ENCODE data around the gene SYCP2L.
"Not testable (repeated sequence)": the region's sequence is repeated elsewhere in the genome, so short reads cannot be mapped to it uniquely, and the experiment has no call there.

SYCP2L gene

DNA sequence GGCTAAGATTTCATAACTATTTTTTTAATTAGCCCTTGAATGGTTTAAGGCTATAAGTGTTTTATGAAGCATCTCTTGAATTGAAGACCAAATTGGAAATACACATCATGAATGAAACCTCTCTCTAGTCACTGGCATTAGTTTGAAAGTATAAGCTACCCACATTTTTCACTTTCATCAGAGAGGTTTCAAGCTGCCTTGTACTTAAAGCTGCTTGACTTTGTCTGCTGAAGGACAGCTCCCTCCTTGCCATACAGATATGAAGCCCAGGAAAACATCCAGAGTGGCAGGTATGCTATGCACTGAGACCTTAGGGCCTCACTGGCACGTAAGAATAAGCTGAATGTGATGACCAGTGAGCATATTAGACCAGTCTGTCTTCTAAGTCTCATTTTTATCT, 94.6 kb downstream of the SYCP2L start:
- H3K9me3 ChIP-seq (replicated peaks; ENCODE audit: insufficient read depth, low read length), result no peaks in the 10 kb centered on the region
- TF ChIP-seq EZH2phosphoT487 (IDR thresholded peaks at IDR 0.05; ENCODE audit: low read length) (no peak), EZH2 (optimal IDR thresholded peaks at IDR 0.05; ENCODE audit: low read depth, low read length) (no peak)
- TF ChIP-seq, protein P1, sequence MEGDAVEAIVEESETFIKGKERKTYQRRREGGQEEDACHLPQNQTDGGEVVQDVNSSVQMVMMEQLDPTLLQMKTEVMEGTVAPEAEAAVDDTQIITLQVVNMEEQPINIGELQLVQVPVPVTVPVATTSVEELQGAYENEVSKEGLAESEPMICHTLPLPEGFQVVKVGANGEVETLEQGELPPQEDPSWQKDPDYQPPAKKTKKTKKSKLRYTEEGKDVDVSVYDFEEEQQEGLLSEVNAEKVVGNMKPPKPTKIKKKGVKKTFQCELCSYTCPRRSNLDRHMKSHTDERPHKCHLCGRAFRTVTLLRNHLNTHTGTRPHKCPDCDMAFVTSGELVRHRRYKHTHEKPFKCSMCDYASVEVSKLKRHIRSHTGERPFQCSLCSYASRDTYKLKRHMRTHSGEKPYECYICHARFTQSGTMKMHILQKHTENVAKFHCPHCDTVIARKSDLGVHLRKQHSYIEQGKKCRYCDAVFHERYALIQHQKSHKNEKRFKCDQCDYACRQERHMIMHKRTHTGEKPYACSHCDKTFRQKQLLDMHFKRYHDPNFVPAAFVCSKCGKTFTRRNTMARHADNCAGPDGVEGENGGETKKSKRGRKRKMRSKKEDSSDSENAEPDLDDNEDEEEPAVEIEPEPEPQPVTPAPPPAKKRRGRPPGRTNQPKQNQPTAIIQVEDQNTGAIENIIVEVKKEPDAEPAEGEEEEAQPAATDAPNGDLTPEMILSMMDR (IDR thresholded peaks at IDR 0.05; ENCODE audit: low read length), result no peak

DNA sequence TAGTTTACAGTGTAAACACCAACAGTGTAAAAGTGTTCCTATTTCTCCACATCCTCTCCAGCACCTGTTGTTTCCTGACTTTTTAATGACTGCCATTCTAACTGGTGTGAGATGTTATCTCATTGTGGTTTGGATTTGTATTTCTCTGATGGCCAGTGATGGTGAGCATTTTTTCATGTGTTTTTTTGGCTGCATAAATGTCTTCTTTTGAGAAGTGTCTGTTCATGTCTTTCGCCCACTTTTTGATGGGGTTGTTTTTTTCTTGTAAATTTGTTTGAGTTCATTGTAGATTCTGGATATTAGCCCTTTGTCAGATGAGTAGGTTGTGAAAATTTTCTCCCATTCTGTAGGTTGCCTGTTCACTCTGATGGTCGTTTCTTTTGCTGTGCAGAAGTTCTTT, 98.1 kb downstream of the SYCP2L start:
- H3K4me2 ChIP-seq (ENCODE audit: low read depth, low read length); H4K20me1 ChIP-seq (ENCODE audit: insufficient read depth, low read length); H3K36me3 ChIP-seq (replicated peaks; ENCODE audit: insufficient read depth, low read length); H2AFZ ChIP-seq (ENCODE audit: low read length); H3K27me3 ChIP-seq (replicated peaks; ENCODE audit: insufficient read depth, low read length); DNase-seq; H3K9ac ChIP-seq (ENCODE audit: low read length); H3K27ac ChIP-seq (ENCODE audit: low read length); H3K79me2 ChIP-seq (ENCODE audit: low read length); H3F3A ChIP-seq (ENCODE audit: insufficient read depth, low read length); H3K9me2 ChIP-seq (replicated peaks; ENCODE audit: insufficient read depth, low read length); H3K4me1 ChIP-seq (ENCODE audit: low read length); H3K9me3 ChIP-seq (replicated peaks; ENCODE audit: insufficient read depth, low read length); H3K4me3 ChIP-seq (ENCODE audit: low read length): not testable (repeated sequence)

More for the DNA sequence above, 94.6 kb downstream of the SYCP2L start:
- no peak overlapping the region for H3K9ac ChIP-seq (ENCODE audit: low read length)
- H2AFZ ChIP-seq (ENCODE audit: low read length), result no peak overlapping the region
- no peak overlapping the region for H3K4me3 ChIP-seq (ENCODE audit: low read length)
- H3K4me1 ChIP-seq (ENCODE audit: low read length), result peaks cover 3% of the 10 kb centered on the region; the same call in 1 of the 2 replicates
- H3K27me3 ChIP-seq (replicated peaks; ENCODE audit: insufficient read depth, low read length), result 0 out of 2 replicates have a peak, but pooled peaks cover 7% of the 10 kb centered on the region
- H3K36me3 ChIP-seq (replicated peaks; ENCODE audit: insufficient read depth, low read length), result no peaks in the 10 kb centered on the region
- no peaks in the 10 kb centered on the region for H4K20me1 ChIP-seq (ENCODE audit: insufficient read depth, low read length)
- no peaks in the 10 kb centered on the region for H3K79me2 ChIP-seq (ENCODE audit: low read length)
- DNase-seq, result peak; percentile 21
- no peak overlapping the region for H3K27ac ChIP-seq (ENCODE audit: low read length)
- no peaks in the 10 kb centered on the region for H3F3A ChIP-seq (ENCODE audit: insufficient read depth, low read length)
- H3K9me2 ChIP-seq (replicated peaks; ENCODE audit: insufficient read depth, low read length), result no peaks in the 10 kb centered on the region
- H3K4me2 ChIP-seq (ENCODE audit: low read depth, low read length), result no peak overlapping the region

DNA sequence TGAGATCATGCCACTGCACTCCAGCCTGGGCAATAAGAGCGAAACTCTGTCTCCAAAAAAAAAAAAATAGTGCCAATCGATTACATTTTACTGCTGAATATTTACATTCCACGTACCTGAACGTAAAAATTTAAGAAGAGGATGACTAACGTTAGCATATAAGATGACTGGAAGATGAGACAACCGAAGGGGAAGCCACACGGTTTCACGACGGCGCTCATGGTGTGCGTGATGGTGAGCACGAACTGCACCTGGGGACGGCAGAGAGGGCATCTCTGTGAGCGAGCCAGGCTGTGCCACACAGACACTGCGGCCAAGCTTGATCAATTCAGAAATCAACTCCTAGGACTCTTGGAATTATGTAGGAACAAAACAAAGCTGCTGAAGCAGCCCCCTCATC, 102.7 kb downstream of the SYCP2L start:
- Histone ChIP-seq H3K79me2 (ENCODE audit: low read length) (no peaks in the 10 kb centered on the region), H4K20me1 (ENCODE audit: insufficient read depth, low read length) (no peaks in the 10 kb centered on the region), H3K4me3 (ENCODE audit: low read length) (no peak overlapping the region), H3K4me1 (ENCODE audit: low read length) (no peaks in the 10 kb centered on the region), H3K4me2 (ENCODE audit: low read depth, low read length) (no peak overlapping the region), H2AFZ (ENCODE audit: low read length) (no peak overlapping the region), H3K9me2 (replicated peaks; ENCODE audit: insufficient read depth, low read length) (no peaks in the 10 kb centered on the region), H3K27me3 (replicated peaks; ENCODE audit: insufficient read depth, low read length) (no peaks in the 10 kb centered on the region), H3K9me3 (replicated peaks; ENCODE audit: insufficient read depth, low read length) (no peaks in the 10 kb centered on the region), H3F3A (ENCODE audit: insufficient read depth, low read length) (no peaks in the 10 kb centered on the region), H3K27ac (ENCODE audit: low read length) (no peak overlapping the region), H3K36me3 (replicated peaks; ENCODE audit: insufficient read depth, low read length) (no peaks in the 10 kb centered on the region), H3K9ac (ENCODE audit: low read length) (no peak overlapping the region)
- no peak for DNase-seq
- no peak for TF ChIP-seq EZH2 (optimal IDR thresholded peaks at IDR 0.05; ENCODE audit: low read depth, low read length)
- TF ChIP-seq, protein P1 (IDR thresholded peaks at IDR 0.05; ENCODE audit: low read length), result no peak
- TF ChIP-seq EZH2phosphoT487 (IDR thresholded peaks at IDR 0.05; ENCODE audit: low read length), result no peak

DNA sequence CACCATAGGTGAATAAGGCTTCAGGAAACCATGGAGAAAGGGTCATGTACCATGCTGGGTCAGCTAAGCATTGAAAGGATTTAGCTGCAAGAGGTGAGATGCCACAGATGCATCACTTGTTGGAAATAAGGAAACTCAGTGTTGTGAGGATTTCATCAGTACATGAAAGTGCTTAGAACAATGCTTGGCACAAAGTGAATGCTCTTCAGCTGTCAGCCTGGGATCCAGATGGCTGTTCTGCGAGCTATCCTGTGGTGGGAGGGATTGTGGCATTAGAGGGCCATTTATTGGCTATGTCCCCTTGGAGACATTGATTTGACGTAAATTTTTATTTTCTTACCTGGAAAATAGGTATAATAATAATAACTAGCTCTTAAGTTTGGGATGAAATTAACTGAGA, 104.3 kb downstream of the SYCP2L start:
- no peaks in the 10 kb centered on the region for H3K9me3 ChIP-seq (replicated peaks; ENCODE audit: insufficient read depth, low read length)
- H2AFZ ChIP-seq (ENCODE audit: low read length), result no peak overlapping the region
- no peaks in the 10 kb centered on the region for H3K9me2 ChIP-seq (replicated peaks; ENCODE audit: insufficient read depth, low read length)
- H3K27me3 ChIP-seq (replicated peaks; ENCODE audit: insufficient read depth, low read length), result no peaks in the 10 kb centered on the region
- H4K20me1 ChIP-seq (ENCODE audit: insufficient read depth, low read length), result no peaks in the 10 kb centered on the region
- H3K27ac ChIP-seq (ENCODE audit: low read length), result no peak overlapping the region
- no peaks in the 10 kb centered on the region for H3K79me2 ChIP-seq (ENCODE audit: low read length)
- no peak overlapping the region for H3K9ac ChIP-seq (ENCODE audit: low read length)
- H3K4me3 ChIP-seq (ENCODE audit: low read length), result no peak overlapping the region
- H3K4me2 ChIP-seq (ENCODE audit: low read depth, low read length), result no peak overlapping the region
- DNase-seq, result no peak
- no peaks in the 10 kb centered on the region for H3K36me3 ChIP-seq (replicated peaks; ENCODE audit: insufficient read depth, low read length)
- no peaks in the 10 kb centered on the region for H3K4me1 ChIP-seq (ENCODE audit: low read length)
- TF ChIP-seq EZH2 (optimal IDR thresholded peaks at IDR 0.05; ENCODE audit: low read depth, low read length), result no peak
- TF ChIP-seq, protein P1 (IDR thresholded peaks at IDR 0.05; ENCODE audit: low read length), result no peak
- TF ChIP-seq EZH2phosphoT487 (IDR thresholded peaks at IDR 0.05; ENCODE audit: low read length), result no peak
- H3F3A ChIP-seq (ENCODE audit: insufficient read depth, low read length), result no peaks in the 10 kb centered on the region

All from MM.1S (cell line).